GM10847 (cell line): ENCODE results near the gene LRIG1.

Experiments used
- POLR2A ChIP-seq: IDR thresholded peaks from 2 replicates; pipeline ENCODE4 v1.6.1; 2011; ENCODE audit not compliant: insufficient read length; ENCODE audit errors: extremely low read depth

LRIG1 gene, protein sequence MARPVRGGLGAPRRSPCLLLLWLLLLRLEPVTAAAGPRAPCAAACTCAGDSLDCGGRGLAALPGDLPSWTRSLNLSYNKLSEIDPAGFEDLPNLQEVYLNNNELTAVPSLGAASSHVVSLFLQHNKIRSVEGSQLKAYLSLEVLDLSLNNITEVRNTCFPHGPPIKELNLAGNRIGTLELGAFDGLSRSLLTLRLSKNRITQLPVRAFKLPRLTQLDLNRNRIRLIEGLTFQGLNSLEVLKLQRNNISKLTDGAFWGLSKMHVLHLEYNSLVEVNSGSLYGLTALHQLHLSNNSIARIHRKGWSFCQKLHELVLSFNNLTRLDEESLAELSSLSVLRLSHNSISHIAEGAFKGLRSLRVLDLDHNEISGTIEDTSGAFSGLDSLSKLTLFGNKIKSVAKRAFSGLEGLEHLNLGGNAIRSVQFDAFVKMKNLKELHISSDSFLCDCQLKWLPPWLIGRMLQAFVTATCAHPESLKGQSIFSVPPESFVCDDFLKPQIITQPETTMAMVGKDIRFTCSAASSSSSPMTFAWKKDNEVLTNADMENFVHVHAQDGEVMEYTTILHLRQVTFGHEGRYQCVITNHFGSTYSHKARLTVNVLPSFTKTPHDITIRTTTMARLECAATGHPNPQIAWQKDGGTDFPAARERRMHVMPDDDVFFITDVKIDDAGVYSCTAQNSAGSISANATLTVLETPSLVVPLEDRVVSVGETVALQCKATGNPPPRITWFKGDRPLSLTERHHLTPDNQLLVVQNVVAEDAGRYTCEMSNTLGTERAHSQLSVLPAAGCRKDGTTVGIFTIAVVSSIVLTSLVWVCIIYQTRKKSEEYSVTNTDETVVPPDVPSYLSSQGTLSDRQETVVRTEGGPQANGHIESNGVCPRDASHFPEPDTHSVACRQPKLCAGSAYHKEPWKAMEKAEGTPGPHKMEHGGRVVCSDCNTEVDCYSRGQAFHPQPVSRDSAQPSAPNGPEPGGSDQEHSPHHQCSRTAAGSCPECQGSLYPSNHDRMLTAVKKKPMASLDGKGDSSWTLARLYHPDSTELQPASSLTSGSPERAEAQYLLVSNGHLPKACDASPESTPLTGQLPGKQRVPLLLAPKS

DNA sequence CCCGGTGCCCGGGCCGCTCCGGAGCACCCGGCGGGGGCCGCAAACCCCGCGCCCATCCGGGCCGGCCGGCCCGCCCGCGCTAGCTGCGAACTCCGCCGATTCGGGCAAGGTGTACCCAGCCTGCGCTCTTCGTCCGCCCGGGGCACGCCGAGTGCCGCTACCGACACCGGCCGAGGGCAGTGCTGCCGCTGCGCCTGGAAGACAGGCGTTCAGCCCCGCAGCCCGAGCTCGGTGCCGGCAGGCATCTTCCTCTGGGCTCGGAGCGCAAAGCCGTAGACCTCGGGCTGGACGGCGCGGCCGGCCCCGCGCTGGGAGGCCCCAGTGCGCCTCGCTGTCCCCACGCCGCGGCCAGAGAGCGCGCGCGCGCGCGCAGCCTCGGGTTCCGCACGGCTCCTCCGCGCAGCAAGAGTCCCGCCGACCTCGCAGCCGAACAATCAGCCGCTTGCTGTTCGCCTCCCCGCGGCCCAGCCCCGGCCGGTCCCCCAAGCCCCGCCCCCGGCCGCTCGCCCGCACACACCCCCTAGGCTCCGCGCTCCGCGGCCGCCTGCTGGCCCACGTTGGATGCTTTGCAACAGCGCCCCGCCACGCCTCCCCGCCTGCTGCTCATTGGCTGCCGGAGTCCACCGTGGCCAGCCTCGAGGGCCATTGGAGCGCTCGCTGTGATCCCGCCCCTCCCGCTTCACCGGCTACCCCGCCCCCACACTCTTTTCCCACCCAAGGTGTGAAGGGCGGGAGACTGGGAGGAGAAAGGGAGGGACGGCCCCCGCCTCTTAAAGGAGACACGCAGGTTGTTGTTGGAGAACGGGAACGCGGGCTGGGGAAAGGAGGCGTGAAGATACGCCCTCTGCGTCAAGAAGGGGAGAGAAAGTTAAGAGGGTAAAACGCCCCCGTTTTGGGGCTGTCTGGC lies at the start of gene LRIG1:
LRIG1 (minus strand) TSS at position 447 of the 907 bp plus-strand sequence. CDS start 615 bp downstream, outside the sequence.
- peak; percentile 34 for TF ChIP-seq POLR2A

DNA sequence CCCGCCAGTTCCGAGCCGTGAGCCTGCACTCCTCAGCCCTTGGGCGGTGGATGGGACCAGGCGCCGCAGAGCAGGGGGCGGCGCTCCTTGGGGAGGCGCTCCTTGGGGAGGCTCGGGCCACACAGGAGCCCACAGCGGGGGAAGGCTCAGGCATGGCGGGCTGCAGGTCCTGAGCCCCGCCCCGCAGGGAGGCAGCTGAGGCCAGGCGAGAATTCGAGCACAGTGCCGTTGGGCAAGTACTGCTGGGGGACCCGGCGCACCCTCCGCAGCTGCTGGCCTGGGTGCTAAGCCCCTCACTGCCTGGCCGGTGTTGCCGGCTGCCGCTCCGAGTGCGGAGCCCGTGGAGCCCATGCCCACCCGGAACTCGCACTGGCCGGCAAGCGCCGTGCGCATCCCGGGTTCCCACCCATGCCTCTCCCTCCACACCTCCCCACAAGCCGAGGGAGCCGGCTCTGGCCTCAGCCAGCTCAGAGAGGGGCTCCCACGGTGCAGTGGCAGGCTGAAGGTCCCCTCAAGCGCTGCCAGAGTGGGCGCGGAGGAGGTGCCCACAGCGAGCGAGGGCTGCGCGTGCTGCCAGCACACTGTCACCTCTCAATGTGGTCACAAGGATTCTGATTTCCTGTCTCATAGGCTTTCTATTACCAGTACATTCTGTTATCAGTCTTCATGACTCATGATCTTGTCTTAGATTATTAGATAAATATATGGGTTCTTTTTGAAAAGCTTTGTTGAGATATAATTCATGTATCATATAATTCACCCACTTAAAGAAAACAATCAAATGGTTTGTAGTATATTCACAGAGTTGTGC lies 44.0 kb upstream of the LRIG1 start:
- no peak for TF ChIP-seq POLR2A

DNA sequence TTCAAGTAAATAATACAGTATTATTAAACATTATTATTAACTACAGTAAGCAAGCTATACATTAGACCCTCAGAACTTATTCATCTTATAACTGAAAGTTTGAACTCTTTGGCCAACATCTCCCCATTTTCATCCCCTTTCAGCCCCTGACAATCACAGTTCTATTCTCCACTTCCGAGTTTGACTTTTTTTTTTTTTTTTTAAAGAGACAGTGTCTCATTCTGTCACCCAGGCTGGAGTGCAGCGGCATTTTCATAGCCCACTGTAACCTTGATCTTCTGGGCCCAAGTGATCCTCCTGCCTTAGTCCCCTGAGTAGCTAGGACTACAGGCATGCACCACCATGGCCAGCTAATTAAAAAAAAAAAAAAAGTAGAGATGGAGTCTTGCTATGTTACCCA lies 41.3 kb upstream of the LRIG1 start:
- no peak for TF ChIP-seq POLR2A

DNA sequence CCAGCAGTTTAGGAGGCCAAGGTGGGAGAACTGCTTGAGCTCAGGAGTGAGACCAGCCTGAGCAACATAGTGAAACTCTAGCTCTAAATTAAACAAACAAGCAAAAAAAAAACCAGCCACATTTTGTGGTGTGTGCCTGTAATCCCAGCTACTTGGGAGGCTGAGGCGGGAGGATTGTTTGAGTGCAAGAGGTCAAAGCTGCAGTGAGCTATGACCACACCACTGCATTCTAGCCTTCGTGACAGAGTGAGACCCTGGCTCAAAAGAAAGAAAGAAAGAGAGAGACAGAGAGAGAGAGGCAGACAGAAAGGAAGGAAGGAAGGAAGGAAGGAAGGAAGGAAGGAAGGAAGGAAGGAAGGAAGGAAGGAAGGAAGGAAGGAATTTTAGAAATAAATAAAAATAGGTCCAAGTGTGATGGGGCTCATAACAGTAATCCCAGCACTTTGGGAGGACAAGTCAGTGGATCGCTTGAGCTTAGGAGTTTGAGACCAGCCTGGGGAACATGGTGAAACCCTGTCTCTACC lies 38.7 kb upstream of the LRIG1 start:
- no peak for TF ChIP-seq POLR2A

DNA sequence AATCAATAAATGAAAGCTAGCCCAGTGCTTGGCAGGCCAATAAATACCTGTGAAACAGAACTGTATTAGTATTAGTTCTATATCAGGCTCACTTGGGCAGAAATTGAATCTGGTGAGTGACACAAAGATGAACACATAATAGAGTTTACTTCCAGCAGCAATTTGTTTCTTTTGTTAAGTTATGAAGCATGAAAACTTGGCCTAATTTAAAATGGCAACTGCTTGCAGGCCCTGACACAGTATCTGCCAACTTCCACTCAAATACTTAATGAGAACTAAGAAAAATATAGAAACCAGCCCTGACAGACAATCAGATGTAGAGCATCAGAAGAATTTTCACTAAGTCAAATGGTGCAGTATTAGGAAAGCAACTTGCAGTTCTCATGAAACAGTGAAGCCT lies 37.6 kb upstream of the LRIG1 start:
- TF ChIP-seq POLR2A, result no peak

GRCh38 chr3:66537735-66538134 lies 36.9 kb upstream of the LRIG1 start:
- TF ChIP-seq POLR2A, result no peak

- TF ChIP-seq POLR2A, result no peak
These were observed 36.0 kb upstream of the LRIG1 start for GRCh38 chr3:66536791-66537190.

DNA sequence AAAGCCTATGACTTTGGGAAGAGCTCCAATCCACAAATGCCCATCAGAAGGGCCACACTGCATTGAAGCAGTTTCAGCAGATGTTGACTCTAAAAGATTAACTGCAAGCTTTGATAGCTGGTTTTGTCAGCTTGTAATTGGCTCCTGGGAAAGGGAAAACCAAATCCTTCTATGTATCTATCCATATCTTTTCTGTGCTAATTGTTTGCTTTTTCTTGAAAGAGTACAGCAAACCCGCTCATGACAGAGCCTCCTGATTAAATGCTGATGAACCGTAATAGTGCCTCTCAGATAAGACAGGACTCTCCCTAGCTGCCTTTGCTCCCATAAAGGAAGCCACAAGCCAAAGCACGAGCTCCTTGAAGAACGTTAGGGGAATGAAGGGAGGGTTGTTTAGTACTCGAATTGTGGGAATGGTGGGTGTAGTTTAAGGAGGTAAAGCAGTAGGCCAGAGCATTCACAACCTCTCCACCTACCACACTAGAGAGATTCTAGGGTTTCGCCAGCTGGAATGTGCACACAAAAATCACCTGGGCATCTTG lies 33.6 kb upstream of the LRIG1 start:
- no peak for TF ChIP-seq POLR2A

- no peak for TF ChIP-seq POLR2A
These were observed 31.8 kb upstream of the LRIG1 start for GRCh38 chr3:66532613-66533012.

DNA sequence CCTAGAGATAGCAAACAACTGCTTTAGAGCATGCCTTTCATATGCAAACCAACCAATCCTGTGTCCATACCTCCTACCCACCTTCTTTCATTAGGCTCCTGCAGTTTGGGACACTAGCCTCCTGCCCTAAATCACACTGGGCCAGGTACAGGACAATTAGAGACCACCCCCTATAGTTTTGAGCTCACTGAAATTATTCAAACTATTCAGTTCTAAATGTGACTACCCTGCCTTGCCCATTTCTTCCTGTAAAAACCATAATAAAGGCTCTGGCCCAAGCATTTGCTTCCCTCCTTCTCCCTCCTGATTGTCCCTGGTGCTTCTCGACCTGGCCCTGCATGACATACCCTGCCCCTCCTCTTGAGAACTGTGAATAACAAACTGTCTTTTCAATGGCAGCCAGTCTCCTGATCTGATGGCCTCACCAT lies 31.4 kb upstream of the LRIG1 start:
- no peak for TF ChIP-seq POLR2A

DNA sequence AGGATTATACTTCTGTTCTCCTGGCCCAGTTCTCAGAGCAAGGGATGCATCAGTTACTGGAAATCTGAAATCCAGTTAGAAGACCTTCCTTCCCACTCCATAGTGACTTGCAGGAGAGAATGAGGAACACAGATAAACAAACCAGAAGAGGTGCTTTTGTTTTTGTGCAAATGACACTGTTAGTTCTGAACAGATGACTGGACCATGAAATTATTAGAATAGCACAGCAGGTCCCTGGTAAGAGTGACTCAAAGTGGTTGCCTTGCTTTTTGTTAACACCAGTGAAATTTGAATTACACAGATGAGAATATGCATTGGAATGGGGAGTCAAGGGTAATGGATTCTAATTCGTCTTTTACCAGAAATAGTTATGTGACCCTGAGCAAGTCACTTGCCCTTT lies 30.4 kb upstream of the LRIG1 start:
- no peak for TF ChIP-seq POLR2A

DNA sequence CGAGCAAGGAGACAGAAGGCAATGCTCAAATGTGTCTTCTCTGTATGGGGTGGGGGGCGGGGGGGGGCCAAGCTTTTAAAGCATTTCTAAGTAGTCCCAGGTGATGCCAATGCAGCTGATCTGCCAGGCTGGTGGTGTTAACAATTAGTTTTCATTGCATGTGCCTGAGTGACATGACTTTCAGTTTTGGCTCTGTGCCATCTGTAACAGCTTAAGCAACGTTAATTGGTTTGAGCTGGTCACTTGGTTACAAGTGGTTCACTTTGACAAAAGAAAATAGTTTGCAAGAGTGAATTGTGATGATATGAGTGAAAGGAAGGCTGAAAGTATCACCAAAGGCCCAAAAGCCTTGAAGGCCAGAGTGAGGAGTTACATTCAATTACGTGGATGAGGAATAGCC lies 26.4 kb upstream of the LRIG1 start:
- no peak for TF ChIP-seq POLR2A

DNA sequence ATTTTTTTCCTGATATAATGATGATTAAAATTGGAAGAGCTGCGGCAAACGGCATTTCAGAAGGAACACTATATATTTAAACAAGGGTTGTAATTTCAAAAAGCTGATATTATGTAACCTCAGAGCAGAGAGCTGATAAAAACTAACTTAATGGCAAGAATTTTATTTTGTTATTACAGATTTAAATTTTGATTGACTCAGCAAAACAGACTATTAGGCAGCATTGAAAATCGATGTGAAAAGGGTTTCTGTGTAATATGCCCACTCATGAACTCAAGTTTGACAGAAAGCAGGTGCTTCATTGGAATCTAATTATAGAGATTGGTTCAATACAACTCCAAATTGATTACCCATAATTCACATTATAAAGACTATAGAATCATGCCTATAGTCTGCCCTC lies 24.9 kb upstream of the LRIG1 start:
- TF ChIP-seq POLR2A, result no peak
